HL-60 (cell line): ENCODE measurements around the gene DMRTC2.

Experiments used
- GABPA ChIP-seq: IDR thresholded peaks from 2 replicates; pipeline ENCODE4 v1.6.1; 2012; ENCODE audit warnings: low read depth
- POLR2AphosphoS5 ChIP-seq: IDR thresholded peaks from 2 replicates; pipeline ENCODE4 v1.6.1; 2012; ENCODE audit warnings: low read depth
- SPI1 ChIP-seq: IDR thresholded peaks from 2 replicates; pipeline ENCODE4 v1.6.1; 2012; ENCODE audit warnings: low read depth, mild to moderate bottlenecking, borderline replicate concordance
- TF ChIP-seq, protein P1 (sequence below): IDR thresholded peaks from one replicate; pipeline ENCODE4 v1.5.1; 2011; ENCODE audit warnings: low read length, control low read depth, inconsistent platforms; ENCODE audit not compliant: insufficient read depth
- TF ChIP-seq, protein P2 (sequence below): IDR thresholded peaks from 2 replicates; pipeline ENCODE4 v1.6.1; 2012; ENCODE audit warnings: low read depth; ENCODE audit not compliant: insufficient replicate concordance

DNA sequence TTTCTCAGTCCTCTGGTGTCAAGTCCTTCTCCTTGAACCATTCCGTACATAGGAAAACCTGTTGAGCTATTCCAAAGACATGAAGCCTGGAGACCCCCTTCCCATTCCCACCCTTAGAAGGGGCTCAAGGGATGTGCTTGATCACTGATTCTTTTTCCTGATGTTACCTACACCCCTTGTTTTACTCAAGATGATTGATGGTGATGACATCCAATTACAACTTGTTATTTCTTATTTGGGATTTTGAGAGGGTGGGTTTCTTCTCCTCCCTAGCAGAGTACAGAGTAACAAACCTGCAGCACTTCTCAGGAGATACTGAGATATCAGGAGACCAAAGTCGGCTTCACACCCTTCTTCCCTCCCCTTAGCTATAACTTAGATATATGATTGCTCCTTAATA, 8.5 kb downstream of the DMRTC2 start:
- TF ChIP-seq, protein P1, sequence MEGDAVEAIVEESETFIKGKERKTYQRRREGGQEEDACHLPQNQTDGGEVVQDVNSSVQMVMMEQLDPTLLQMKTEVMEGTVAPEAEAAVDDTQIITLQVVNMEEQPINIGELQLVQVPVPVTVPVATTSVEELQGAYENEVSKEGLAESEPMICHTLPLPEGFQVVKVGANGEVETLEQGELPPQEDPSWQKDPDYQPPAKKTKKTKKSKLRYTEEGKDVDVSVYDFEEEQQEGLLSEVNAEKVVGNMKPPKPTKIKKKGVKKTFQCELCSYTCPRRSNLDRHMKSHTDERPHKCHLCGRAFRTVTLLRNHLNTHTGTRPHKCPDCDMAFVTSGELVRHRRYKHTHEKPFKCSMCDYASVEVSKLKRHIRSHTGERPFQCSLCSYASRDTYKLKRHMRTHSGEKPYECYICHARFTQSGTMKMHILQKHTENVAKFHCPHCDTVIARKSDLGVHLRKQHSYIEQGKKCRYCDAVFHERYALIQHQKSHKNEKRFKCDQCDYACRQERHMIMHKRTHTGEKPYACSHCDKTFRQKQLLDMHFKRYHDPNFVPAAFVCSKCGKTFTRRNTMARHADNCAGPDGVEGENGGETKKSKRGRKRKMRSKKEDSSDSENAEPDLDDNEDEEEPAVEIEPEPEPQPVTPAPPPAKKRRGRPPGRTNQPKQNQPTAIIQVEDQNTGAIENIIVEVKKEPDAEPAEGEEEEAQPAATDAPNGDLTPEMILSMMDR, result no peak
- TF ChIP-seq, protein P2, sequence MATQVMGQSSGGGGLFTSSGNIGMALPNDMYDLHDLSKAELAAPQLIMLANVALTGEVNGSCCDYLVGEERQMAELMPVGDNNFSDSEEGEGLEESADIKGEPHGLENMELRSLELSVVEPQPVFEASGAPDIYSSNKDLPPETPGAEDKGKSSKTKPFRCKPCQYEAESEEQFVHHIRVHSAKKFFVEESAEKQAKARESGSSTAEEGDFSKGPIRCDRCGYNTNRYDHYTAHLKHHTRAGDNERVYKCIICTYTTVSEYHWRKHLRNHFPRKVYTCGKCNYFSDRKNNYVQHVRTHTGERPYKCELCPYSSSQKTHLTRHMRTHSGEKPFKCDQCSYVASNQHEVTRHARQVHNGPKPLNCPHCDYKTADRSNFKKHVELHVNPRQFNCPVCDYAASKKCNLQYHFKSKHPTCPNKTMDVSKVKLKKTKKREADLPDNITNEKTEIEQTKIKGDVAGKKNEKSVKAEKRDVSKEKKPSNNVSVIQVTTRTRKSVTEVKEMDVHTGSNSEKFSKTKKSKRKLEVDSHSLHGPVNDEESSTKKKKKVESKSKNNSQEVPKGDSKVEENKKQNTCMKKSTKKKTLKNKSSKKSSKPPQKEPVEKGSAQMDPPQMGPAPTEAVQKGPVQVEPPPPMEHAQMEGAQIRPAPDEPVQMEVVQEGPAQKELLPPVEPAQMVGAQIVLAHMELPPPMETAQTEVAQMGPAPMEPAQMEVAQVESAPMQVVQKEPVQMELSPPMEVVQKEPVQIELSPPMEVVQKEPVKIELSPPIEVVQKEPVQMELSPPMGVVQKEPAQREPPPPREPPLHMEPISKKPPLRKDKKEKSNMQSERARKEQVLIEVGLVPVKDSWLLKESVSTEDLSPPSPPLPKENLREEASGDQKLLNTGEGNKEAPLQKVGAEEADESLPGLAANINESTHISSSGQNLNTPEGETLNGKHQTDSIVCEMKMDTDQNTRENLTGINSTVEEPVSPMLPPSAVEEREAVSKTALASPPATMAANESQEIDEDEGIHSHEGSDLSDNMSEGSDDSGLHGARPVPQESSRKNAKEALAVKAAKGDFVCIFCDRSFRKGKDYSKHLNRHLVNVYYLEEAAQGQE, result no peak
- TF ChIP-seq POLR2AphosphoS5 (no peak), GABPA (no peak), SPI1 (no peak)
